AG04449 (cell line): ENCODE measurements around the gene DCAF6.

ENCODE experiments used
- CTCF ChIA-PET: fragments of 350-600 bp; formaldehyde crosslinking; extraction: SDS; loops from one replicate; lab custom pipeline; 2021; ENCODE audit warnings: antibody characterized with exemption; lab: Yijun Ruan, JAX
- POLR2A ChIA-PET: fragments of 400-600, 350-600 bp; formaldehyde crosslinking; extraction: SDS; loops from one replicate; lab custom pipeline; 2020; ENCODE audit warnings: antibody characterized with exemption, inconsistent platforms; lab: Yijun Ruan, JAX
- DNase-seq: peaks from one replicate; pipeline ENCODE4 v3.0.0-alpha.2; 2010; ENCODE audit warnings: low read depth, low spot score
- H3K4me3 ChIP-seq: 2 replicates; pipeline ENCODE4 v1.5.1; 2011; ENCODE audit warnings: low read depth, mild to moderate bottlenecking, control low read depth, low read length
- TF ChIP-seq, protein P1 (sequence below): IDR thresholded peaks from one replicate; pipeline ENCODE4 v1.5.1; 2011; ENCODE audit warnings: mild to moderate bottlenecking, moderate library complexity, low read length, control low read depth, inconsistent platforms; ENCODE audit not compliant: insufficient read depth; ENCODE audit errors: missing control alignments

The DCAF6 gene

DNA sequence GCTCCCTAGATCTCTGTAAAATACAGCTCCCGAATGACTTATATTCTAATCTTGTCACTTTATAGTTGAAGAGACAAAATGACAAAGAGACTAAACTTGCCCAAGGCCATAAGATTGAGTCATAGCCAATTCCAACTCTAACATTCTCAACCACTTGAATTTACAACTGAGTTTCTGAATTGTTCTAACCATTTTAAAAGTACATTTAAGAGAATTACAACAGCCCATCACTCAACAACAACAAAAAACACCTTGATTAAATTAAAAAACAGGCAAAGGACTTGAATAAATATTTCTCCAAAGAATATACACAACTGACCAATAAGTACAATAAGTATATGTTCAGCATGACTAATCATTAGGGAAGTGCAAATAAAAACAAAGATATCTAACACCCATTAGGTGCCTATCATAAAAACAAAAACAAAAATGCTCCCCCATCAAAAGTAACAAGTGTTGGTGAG, 13.8 kb upstream of the DCAF6 start:
- POLR2A ChIA-PET: no interaction called here
- CTCF ChIA-PET: no interaction called here
- H3K4me3 ChIP-seq: no peak overlapping the region
- TF ChIP-seq, protein P1, sequence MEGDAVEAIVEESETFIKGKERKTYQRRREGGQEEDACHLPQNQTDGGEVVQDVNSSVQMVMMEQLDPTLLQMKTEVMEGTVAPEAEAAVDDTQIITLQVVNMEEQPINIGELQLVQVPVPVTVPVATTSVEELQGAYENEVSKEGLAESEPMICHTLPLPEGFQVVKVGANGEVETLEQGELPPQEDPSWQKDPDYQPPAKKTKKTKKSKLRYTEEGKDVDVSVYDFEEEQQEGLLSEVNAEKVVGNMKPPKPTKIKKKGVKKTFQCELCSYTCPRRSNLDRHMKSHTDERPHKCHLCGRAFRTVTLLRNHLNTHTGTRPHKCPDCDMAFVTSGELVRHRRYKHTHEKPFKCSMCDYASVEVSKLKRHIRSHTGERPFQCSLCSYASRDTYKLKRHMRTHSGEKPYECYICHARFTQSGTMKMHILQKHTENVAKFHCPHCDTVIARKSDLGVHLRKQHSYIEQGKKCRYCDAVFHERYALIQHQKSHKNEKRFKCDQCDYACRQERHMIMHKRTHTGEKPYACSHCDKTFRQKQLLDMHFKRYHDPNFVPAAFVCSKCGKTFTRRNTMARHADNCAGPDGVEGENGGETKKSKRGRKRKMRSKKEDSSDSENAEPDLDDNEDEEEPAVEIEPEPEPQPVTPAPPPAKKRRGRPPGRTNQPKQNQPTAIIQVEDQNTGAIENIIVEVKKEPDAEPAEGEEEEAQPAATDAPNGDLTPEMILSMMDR: no peak
- no peak for DNase-seq

DNA sequence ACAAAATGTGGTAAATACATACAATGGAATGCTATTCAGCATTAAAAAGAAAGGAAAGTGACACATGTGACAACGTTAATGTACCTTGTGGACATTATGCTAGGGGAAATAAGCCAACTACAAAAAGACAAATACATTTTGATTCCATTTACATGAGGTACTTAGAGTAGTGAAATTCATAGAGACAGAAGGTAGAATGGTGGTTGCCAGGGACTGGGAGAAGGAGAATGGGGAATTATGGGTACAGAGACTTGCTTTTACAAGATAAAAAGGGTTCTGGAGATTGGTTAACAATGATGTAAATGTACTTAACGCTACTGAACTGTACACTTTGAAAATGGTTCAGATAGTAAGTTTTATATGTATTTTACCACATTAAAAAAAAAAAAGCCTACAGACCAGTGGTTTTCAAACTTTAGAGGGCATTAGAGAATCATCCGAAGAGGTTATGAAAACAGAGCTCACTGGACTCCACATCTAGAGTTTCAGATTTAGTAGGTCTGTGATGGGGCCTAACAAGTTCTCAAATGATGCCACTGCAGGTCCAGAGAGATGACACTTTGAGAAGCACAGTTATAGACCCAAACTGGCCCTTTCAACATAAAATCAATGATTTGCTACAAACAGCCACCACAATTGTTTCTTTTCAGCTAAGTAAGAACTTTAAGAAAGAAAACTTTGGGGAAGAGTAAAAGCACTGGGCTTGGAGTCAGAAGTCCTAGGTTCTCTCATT, 13.0 kb upstream of the DCAF6 start:
- ChIA-PET CTCF (interaction anchor here (1.4 kb wide), 1 partner anchor 12 kb away, joined by 5 read pairs; no protein-coding TSS in a partner anchor), POLR2A (no interaction called here)
- no peak for DNase-seq
- no peak overlapping the region for H3K4me3 ChIP-seq
- TF ChIP-seq, protein P1: no peak

DNA sequence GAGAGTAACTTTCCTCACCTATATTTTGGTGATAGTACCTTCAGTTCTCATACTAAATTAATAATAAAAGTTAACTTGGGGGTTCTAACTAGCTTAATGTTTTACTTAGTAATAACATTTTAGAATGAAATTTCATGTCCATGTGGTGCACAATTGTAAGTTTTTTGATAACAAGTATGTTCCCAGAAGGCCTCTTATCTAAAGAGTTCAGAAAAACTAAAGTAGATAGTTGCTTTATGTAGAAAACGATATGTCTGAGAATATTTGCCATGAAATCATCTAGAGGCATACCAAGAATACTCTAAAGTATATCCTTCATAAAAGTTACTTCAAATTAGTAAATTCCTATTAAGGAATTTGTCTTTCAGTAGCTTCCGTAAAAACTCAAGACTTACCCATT, 12.4 kb upstream of the DCAF6 start:
- DNase-seq: no peak
- TF ChIP-seq, protein P1: no peak
- no peak overlapping the region for H3K4me3 ChIP-seq
- CTCF ChIA-PET: interaction anchor here (1.4 kb wide), 1 partner anchor 11 kb away, joined by 5 read pairs; no protein-coding TSS in a partner anchor
- POLR2A ChIA-PET: no interaction called here

DNA sequence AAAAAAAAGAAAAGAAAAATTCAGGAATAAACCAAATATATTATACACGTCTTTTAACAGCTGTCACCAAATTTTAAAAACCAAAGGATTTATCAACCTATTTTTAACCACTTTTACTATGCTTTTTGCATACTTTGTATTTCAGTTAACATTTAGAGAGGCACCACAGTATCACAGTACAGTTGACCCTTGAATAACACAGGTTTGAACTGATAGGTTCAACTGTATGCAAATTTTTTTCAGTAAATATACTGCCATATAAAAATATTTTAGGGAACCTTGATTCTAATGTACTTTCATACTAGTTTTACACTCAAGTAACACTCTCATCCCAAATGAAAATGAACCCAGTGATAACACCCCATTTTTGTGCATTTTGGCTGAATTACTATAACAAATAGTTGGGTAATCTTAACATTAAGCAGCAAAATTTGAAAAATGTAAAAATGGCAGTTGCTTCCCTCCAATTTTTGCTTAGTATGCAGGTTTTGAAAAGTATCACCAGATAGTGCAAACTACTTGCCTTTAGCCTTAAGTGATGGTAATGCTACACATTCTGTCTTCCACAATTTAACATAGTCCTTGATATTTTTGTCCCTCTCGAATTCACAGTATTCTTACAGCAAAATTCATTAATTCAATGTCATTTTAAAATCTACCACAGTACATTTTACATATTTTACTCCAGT, 11.8 kb upstream of the DCAF6 start:
- no peak overlapping the region for H3K4me3 ChIP-seq
- TF ChIP-seq, protein P1: no peak
- DNase-seq: no peak
- ChIA-PET CTCF (interaction anchor here (1.4 kb wide), 1 partner anchor 10 kb away, joined by 5 read pairs; no protein-coding TSS in a partner anchor), POLR2A (no interaction called here)

DNA sequence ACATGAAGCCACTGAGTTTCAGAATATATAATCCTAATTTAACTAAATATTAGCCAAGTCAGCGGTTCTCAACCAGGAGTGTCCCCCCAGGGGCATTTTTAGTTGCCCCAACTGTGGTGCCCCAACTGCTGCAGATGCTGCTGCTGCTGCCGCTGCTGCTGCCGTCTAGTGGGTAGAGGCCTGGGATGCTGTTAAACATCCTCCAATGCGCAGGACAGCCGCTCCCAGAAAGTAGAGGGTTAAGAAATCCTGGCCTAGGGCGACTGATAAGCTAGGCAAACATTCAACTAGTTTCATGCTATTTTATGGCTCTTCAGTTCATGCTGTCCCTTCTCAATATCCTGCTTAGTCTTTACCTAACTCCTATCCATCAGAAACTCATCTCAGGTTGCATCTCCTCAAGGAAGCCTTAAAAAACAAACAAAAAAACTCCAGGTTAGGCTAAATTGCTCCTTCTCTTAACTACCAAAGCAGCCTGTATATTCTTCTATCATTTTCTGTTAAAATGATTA, 9.9 kb upstream of the DCAF6 start:
- H3K4me3 ChIP-seq: no peak overlapping the region
- POLR2A ChIA-PET: no interaction called here

More for the DNA sequence above, 9.9 kb upstream of the DCAF6 start:
- TF ChIP-seq, protein P1: no peak
- no peak for DNase-seq
- CTCF ChIA-PET: no interaction called here
